SIG-M5 treated with dmso at 0.1 percent for 504 hours (cell line): ENCODE measurements around the gene TAS2R60.
"Not testable (repeated sequence)": the region's sequence is repeated elsewhere in the genome, so short reads cannot be mapped to it uniquely, and the experiment has no call there.

Experiments
- DNase-seq: peaks from one replicate; lab custom pipeline; 2025; ENCODE audit not compliant: unreplicated experiment; lab: John Stamatoyannopoulos, UW

Gene TAS2R60, protein sequence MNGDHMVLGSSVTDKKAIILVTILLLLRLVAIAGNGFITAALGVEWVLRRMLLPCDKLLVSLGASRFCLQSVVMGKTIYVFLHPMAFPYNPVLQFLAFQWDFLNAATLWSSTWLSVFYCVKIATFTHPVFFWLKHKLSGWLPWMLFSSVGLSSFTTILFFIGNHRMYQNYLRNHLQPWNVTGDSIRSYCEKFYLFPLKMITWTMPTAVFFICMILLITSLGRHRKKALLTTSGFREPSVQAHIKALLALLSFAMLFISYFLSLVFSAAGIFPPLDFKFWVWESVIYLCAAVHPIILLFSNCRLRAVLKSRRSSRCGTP

GRCh38 chr7:143443153-143443552 lies at the start of gene TAS2R60:
TSS of gene TAS2R60 (plus strand) at chr7:143443453. CDS start at chr7:143443453, 0 bp downstream.
- no peak for DNase-seq

GRCh38 chr7:143394068-143394467 lies 49.2 kb upstream of the TAS2R60 start:
- no peak for DNase-seq

GRCh38 chr7:143394777-143395176 lies 48.5 kb upstream of the TAS2R60 start:
- DNase-seq: no peak

DNA sequence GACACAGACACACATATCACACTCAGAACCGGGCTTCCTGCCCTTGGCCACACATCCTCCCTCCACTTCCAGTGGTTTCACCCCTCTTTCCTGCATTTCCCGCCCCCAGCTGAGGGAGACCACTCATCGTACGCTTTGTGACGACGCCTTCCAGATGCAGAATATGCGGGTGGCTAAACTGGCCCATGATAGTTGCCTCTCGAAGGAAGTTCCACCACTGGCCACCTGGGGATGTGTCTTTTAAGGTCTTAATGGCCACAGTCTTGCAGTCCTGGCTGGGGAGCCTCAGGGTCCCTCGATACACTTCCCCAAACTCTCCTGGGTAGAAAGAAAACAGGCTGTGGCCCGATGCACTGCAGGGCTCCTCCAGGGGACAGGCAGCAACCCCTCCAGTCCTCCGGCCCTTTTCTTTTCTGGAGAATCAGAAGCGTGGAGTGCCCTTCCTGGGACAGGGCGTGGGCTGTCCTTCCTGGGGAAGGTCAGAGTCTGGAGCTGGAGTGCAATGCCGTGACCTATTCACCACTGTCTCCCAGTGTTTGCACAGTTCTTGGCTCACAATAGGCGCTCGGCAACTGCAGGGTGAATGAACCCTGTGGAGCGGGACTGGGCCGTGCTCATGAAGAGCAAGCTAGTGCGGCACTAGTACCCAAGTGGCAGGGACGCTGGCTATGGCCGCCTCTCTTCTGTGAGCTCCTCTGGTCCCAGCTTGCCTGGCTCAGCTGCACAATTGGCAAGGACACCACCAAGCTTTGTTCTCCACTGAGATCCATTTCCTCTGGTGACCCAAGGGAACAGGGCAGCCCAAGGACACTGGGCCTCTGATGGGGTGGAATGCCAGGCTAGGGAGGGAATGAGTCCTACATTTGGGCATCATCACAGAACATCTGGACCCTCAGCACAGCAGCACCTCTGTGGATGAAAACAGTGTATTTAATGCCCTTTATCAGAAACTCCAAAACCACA lies 47.8 kb upstream of the TAS2R60 start:
- DNase-seq: no peak

DNA sequence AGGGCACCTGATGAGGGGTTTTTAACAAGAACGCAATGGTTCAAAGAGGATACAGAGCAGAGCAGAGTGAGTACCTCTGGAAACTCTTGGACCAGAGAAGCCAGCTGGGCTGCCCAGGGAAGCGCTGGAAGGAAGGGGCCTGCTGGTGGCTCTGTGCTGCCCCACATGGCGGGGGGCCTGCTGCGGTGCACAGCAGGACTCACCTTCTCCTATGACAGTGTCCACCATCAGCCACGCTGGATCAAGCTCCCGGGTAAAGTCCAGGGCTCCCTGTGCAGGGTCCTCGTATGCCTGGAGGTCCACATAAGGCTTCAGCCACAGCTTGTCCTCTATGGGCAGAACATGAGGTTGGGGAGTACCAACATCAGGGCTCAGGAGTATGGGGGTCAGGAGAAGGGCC lies 47.1 kb upstream of the TAS2R60 start:
- DNase-seq: no peak

DNA sequence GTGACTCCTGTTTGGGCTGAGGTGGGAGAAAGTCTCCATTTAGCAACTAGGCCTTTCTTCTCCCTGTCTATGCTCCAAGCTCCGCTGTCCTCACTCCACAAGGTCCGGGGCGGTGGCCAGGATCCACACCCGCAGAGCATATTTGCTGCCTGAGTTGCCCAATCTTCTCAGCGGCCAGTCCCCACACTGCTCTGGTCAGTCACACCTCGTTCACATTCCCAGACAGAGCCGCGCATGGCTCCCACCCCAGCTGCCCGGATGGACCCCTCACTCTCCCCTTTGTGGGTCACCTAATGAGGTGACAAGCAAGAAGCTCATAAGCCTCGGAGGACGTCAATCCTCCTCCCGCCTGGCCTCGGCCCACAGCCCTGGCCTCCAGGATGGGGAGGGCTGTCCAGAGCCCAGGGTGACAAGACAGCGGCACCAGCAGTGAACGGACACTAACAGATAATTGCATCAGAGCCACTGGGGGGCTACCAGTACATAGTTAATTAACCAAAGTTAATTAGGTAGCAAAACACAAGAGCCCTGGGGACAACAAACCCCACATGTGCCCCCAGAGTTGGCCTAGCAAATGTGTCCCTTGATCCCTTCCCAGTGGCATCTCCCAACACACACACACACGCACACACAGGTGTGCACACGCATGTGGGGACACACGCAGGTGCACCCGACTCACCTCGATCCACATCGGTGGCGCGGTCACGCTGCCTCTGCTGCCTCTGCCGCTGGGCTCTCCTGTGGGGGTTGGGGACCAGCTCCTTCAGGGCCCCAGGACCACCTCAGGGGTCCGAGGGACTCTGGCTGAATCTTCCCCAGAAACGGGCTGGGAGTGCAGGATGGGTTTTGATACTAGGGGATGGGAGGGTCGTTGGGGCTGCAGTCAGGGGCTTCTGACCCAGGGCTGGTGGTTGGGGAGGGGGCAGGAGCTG lies 46.4 kb upstream of the TAS2R60 start:
- no peak for DNase-seq

DNA sequence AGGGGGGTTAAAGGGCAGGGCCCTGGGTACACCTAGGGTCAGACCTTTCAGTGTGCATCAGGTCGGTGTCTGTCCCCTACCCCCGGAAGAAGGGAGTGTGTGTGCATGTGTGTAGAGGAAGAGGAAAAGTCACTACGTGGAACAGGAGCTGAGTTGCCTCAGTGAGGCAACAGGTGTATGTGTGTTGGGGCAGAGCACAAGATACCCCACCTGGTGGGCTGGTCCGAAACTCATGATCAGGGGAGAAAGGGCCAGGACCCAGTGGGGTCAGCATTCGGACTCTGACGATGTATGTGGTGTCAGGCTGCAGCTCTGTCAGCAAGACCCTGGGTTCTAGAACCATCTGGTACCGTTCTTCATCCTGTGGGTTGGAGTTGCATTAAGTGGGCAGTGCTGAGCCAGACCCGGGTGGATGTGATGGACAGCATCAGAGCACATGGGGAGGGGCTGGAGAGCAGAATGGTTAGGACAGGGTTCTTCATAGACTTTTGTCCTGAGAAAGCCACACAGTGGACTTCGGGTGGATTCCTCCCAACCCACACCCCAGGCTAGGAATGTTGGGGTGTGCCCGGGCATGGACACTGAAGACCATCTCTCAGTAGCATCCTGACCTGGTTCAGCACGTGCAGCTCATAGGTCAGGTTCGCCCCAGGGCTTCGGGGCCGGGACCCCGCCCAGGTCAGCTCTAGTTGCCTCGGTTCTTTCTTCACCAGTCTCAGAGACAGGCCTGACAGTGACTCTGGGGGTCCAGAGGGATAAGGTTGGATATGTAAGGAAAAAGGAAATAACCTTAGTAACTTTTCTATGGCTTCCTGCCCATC lies 45.3 kb upstream of the TAS2R60 start:
- no peak for DNase-seq

GRCh38 chr7:143398616-143399015 lies 44.6 kb upstream of the TAS2R60 start:
- no peak for DNase-seq

GRCh38 chr7:143399151-143399550 lies 44.1 kb upstream of the TAS2R60 start:
- no peak for DNase-seq

DNA sequence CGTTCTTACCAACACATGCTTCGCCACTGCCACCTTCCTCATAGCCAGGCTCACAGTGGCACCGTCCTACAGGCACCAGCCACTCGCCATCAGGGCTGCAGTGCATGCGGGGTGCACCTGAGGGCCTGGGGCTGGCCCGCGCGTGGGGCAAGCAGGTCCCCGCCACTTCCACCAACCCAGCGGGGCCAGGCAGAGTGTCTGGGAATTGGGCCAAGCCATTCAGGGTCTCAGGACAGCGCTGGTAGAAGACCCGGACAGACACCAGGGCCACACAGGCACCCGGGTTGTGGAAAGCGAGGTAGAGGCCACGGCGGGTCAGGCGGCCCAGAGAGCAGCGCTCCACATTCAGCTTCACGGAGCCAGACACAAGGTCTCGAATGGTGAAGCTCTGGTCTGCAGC lies 43.6 kb upstream of the TAS2R60 start:
- DNase-seq: no peak

DNA sequence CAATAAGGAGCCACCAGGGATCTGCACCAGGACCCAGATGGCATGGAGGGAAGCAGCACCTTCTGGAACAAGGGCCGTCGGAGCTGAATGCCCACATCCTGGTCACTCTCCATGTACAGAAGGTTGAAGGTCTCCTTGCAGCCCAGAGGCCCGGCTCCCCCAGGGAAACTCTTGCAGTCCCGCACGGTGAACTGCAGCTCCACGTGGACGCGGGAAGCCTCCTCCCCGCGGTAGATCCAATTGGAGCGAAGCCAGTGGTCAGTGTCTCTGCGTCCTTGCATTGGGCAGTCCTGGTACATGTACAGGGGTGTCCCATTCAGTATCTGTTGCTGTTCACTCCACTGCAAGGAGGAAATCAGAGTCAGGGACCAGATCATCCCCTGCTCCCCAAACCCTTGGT lies 42.0 kb upstream of the TAS2R60 start:
- DNase-seq: no peak

DNA sequence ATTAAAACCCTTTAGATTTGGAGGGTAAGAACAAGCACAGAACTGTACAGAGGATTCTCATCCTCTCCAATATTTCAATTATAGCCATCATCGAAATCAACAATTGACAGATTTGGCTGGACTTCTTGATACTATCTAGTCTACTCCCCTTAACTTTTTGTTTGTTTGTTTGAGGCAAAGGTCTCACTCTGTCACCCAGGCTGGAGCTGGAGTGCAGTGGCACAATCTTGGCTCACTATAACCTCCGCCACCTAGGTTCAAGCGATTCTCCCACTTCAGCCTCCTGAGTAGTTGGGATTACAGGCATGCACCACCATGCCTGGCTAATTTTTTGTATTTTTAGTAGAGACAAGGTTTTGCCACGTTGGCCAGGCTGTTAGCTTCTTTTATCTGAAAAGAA lies 41.0 kb upstream of the TAS2R60 start:
- DNase-seq: not testable (repeated sequence)

DNA sequence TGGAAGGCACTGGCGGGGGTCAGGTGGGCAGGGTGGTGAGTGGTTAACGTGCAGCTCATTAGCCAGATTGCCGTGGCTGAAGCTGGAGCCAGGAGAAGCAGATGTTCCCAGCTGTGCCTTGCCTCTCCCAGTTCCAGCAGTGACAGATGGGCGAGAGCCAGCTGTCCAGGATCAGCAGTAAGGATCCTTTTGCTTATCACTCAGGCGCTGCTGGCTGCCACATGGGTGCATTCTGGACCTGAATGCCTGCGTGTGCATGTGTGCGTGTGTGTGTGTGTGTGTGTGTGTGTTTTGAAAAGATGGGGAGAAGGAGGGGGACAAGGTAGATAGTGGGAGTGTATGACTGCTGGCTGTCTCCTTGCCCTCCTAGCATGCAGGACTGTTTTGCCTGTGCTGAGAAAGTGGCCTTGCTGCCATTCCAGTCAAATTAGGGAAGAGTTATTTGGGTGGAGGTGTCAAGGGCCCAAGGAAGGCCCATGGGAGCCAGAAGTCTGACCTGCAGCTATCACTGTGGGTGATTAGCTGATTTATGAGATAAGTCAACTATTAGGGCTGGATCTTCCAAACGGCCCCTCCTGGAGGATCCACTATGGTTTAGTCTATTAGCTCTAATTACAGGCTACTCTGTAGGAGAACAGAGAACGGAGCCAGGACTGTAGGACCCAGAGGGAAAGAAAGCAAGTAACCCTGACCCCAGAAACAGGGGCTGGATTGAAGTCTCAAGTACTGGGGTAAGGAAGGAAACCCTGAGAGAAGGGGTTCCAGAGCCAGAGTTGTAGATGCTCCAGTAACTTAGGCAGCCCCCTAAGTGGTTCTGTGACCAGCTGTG lies 37.9 kb upstream of the TAS2R60 start:
- no peak for DNase-seq

DNA sequence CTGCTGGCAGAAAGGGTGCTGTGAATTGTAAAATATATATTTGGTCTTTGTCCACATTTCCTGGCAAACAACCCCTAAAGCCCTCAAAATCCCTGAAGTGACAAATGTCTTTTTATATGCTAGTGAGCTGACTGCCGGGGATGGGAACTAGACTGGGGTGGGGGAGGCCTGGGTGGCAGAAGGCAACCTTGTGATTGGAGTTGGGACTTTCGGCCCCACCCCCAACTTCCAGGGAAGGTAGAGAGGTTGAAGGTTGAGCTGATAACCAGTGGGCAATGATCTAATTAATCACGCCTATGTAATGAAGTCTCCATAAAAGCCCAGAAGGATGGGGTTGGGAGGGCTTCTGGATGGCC lies 37.3 kb upstream of the TAS2R60 start:
- no peak for DNase-seq

- DNase-seq: peak; percentile 68
Measured at GRCh38 chr7:143407287-143408251, 35.7 kb upstream of the TAS2R60 start.

DNA sequence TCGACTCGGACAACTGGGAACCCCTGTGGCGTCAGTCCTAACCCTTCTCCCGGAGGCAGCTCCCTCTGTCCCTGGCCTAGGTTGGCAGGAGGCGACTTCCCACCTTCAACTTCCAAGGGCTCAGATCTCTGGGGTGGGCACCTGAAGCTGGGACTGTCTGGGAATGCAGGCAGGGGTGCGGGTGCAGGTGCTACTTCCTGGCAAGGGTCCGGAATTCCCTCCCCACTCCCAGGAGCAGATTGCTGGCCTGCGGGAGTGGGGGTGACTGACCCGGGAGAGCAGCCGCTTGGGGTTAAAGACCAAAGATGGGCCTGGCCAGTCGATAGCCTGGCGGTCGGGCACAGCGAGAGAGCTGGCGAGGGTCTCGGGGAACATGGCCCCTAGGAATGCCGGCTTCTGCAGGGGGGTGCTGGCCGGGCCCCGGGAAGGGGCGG lies 35.0 kb upstream of the TAS2R60 start:
- no peak for DNase-seq

DNA sequence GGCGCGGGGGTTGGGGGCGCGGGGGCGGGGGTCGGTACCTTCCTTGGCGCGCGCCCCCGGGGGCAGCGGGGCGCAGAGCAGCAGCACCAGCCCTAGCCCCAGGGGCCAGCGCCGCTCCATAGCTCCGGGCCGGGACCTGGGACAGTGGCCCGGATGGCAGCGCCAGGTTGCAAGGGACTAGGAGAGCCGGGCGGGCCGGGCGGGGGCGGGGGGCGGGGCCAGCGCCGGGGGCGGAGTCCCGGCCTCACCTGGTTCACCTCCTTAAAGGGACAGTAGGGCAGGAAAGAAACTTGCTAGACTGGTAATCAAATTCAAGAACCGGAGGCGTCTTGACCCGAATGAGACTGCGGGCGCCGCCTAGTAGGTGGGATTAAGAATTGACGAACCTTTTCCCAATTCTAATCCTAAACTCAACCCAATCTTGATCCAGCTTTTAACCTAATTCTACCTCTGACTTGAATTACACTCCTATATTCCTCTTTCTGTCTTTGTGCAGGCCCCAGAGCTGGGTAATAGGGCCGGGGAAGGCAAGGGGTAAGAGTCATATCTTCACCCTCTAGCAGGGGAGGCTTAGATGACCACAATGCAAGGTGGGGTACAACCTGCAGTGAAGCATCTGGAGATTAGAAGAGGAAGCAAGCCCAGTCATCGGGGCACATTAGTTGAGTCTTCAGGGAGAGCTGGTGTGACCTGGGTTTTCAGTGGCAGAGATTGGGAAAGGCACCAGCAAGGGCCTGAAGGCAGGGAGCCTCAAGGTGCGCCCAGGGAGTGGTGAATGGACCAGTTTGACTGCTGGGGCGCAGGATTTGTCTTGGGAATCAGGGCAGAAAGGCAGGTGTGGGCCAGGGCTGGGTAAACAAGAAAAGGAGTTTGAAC lies 34.3 kb upstream of the TAS2R60 start, which contains the start of gene EPHA1:
Gene EPHA1 (minus strand): TSS at position 171 of the 876 bp plus-strand sequence. CDS start 51 bp downstream, at position 120.
- peak; percentile 64 for DNase-seq
